HepG2 (cell line): ENCODE measurements around the gene DPEP2NB. TPM values are rescaled to one million over a fixed set of nuclear protein-coding genes. Genes with fewer than 3 reads are reported as not detected.

Experiments used
- FOXK2 ChIP-seq: fragments of 450-650 bp; IDR thresholded peaks from 2 replicates; pipeline ENCODE4 v1.6.1; 2016
- GTF3A ChIP-seq: sonication (generic); formaldehyde crosslinking; conservative IDR thresholded peaks from 2 replicates; pipeline ENCODE4 v1.4.0; 2020; ENCODE audit warnings: mild to moderate bottlenecking, missing genetic modification reagents
- KAT7 ChIP-seq: IDR thresholded peaks from 2 replicates; pipeline ENCODE4 v1.6.1; 2018; ENCODE audit warnings: borderline replicate concordance, missing compliant biosample characterization
- KAT8 ChIP-seq: IDR thresholded peaks from 2 replicates; pipeline ENCODE4 v1.6.1; 2016; ENCODE audit warnings: missing genetic modification reagents, missing compliant biosample characterization
- KDM5A ChIP-seq: fragments of 200-600 bp; sonication (generic); IDR thresholded peaks from 2 replicates; pipeline ENCODE4 v1.7.0; 2018; ENCODE audit warnings: antibody characterized with exemption, mild to moderate bottlenecking, low read length, borderline replicate concordance
- NR2F2 ChIP-seq: IDR thresholded peaks from 2 replicates; pipeline ENCODE4 v1.6.1; 2012; ENCODE audit warnings: low read depth, inconsistent platforms, borderline replicate concordance
- PHF8 ChIP-seq: sonication (generic); formaldehyde crosslinking; IDR thresholded peaks from 2 replicates; pipeline ENCODE4 v1.5.0; 2020; ENCODE audit warnings: missing genetic modification reagents
- PRPF4 ChIP-seq: fragments of 200-400 bp; formaldehyde crosslinking; IDR thresholded peaks from 2 replicates; pipeline ENCODE4 v1.6.1; 2016; ENCODE audit warnings: low read length, low read depth; ENCODE audit not compliant: poor library complexity, severe bottlenecking
- SP1 ChIP-seq, 2 experiments: fragments of 450-650 bp in 1 of 2; sonication (generic) in 1 of 2; formaldehyde crosslinking in 1 of 2; IDR thresholded peaks; 2 replicates each; pipeline versions ENCODE4 v1.4.0 to v1.6.1; 2016 to 2020; ENCODE audit warnings: missing genetic modification reagents in 1 of 2
- TMF1 ChIP-seq: sonication (generic); formaldehyde crosslinking; IDR thresholded peaks from 2 replicates; pipeline ENCODE4 v1.8.1; 2022; ENCODE audit warnings: low read depth, missing genetic modification reagents
- YY1 ChIP-seq: IDR thresholded peaks from 2 replicates; pipeline ENCODE4 v1.6.1; 2011; ENCODE audit warnings: low read length, low read depth, moderate library complexity, mild to moderate bottlenecking; ENCODE audit not compliant: insufficient read depth, insufficient replicate concordance
- ZBTB3 ChIP-seq: sonication (generic); formaldehyde crosslinking; IDR thresholded peaks from 2 replicates; pipeline ENCODE4 v1.4.0; 2020; ENCODE audit warnings: low read depth, mild to moderate bottlenecking, moderate library complexity, missing genetic modification reagents, borderline replicate concordance
- ZFAT ChIP-seq: sonication (generic); formaldehyde crosslinking; conservative IDR thresholded peaks from 2 replicates; pipeline ENCODE4 v1.8.1; 2023; ENCODE audit warnings: missing genetic modification reagents, inconsistent platforms
- ZFY ChIP-seq: sonication (generic); formaldehyde crosslinking; IDR thresholded peaks from 2 replicates; pipeline ENCODE4 v1.4.0; 2020; ENCODE audit warnings: missing genetic modification reagents
- ZNF333 ChIP-seq: sonication (generic); formaldehyde crosslinking; IDR thresholded peaks from 2 replicates; pipeline ENCODE4 v1.4.0; 2020; ENCODE audit warnings: mild to moderate bottlenecking, missing genetic modification reagents, borderline replicate concordance
- ZNF501 ChIP-seq: sonication (generic); formaldehyde crosslinking; IDR thresholded peaks from 2 replicates; pipeline ENCODE4 v1.5.1; 2020; ENCODE audit warnings: mild to moderate bottlenecking, moderate library complexity, missing genetic modification reagents
- ZNF569 ChIP-seq: sonication (generic); formaldehyde crosslinking; IDR thresholded peaks from 2 replicates; pipeline ENCODE4 v1.5.0; 2020; ENCODE audit warnings: mild to moderate bottlenecking, missing genetic modification reagents, moderate library complexity, borderline replicate concordance
- ZNF670 ChIP-seq: sonication (generic); formaldehyde crosslinking; IDR thresholded peaks from 2 replicates; pipeline ENCODE4 v1.8.0; 2022; ENCODE audit warnings: mild to moderate bottlenecking, missing genetic modification reagents, borderline replicate concordance
- ZNF674 ChIP-seq: sonication (generic); formaldehyde crosslinking; IDR thresholded peaks from 2 replicates; pipeline ENCODE4 v1.5.0; 2020; ENCODE audit warnings: low read depth, mild to moderate bottlenecking, missing genetic modification reagents
- ZNF891 ChIP-seq: sonication (generic); formaldehyde crosslinking; IDR thresholded peaks from 2 replicates; pipeline ENCODE4 v1.5.0; 2020; ENCODE audit warnings: mild to moderate bottlenecking, missing genetic modification reagents
- ZSCAN21 ChIP-seq: sonication (generic); formaldehyde crosslinking; IDR thresholded peaks from 2 replicates; pipeline ENCODE4 v1.8.0; 2022; ENCODE audit warnings: mild to moderate bottlenecking, missing genetic modification reagents, moderate library complexity, borderline replicate concordance
- polyA plus RNA-seq, 8 experiments: library from polyadenylated mRNA; depleted of rRNA in 3 of 8; stranded (reverse) in 7 of 8; unstranded in 1 of 8; fragments of >200 nt; fragmentation: Illumina TruSeq in 4 of 8; extraction: Trizol in 4 of 8; gene quantifications; 2 replicates each; pipeline versions ENCODE4 v1.2.1 to v1.2.3, GENCODE V29; 2011 to 2016; ENCODE audit warnings: low read depth in 4 of 8, missing spikeins in 1 of 8, mixed read lengths in 1 of 8; ENCODE audit not compliant: insufficient read depth in 1 of 8
- total RNA-seq, 5 experiments: library from RNA; depleted of rRNA; stranded (reverse); fragments of >200 nt; fragmentation: Illumina TruSeq; extraction: Trizol; gene quantifications; 2 replicates each; pipeline ENCODE4 v1.2.3, GENCODE V29; 2016; ENCODE audit warnings: low read depth in 1 of 5
- TF ChIP-seq, protein P1 (sequence below), 2 experiments: sonication (generic) in 1 of 2; formaldehyde crosslinking in 1 of 2; IDR thresholded peaks; 2 replicates each; pipeline versions ENCODE4 v1.4.0 to v1.6.1; 2018 to 2020; ENCODE audit warnings: missing genetic modification reagents in 2 of 2, borderline replicate concordance in 1 of 2, low read depth in 1 of 2, mild to moderate bottlenecking in 1 of 2, missing biosample characterization in 1 of 2
- TF ChIP-seq, protein P2 (sequence below): IDR thresholded peaks from 2 replicates; pipeline ENCODE4 v1.6.1; 2016; ENCODE audit warnings: low read depth, borderline replicate concordance
- TF ChIP-seq, protein P3 (sequence below): sonication (generic); formaldehyde crosslinking; IDR thresholded peaks from 2 replicates; pipeline ENCODE4 v1.5.1; 2020; ENCODE audit warnings: mild to moderate bottlenecking, missing genetic modification reagents, borderline replicate concordance
- TF ChIP-seq, protein P4 (sequence below): sonication (generic); formaldehyde crosslinking; IDR thresholded peaks from 2 replicates; pipeline ENCODE4 v1.8.1; 2023; ENCODE audit warnings: mild to moderate bottlenecking, inconsistent platforms, moderate library complexity, missing genetic modification reagents, borderline replicate concordance

The DPEP2NB gene
- total and polyA plus RNA-seq, 2 of the 13 experiments (the other 11 are each of a cell fraction or from before 2014, with no cell fraction given), result not detected

DNA sequence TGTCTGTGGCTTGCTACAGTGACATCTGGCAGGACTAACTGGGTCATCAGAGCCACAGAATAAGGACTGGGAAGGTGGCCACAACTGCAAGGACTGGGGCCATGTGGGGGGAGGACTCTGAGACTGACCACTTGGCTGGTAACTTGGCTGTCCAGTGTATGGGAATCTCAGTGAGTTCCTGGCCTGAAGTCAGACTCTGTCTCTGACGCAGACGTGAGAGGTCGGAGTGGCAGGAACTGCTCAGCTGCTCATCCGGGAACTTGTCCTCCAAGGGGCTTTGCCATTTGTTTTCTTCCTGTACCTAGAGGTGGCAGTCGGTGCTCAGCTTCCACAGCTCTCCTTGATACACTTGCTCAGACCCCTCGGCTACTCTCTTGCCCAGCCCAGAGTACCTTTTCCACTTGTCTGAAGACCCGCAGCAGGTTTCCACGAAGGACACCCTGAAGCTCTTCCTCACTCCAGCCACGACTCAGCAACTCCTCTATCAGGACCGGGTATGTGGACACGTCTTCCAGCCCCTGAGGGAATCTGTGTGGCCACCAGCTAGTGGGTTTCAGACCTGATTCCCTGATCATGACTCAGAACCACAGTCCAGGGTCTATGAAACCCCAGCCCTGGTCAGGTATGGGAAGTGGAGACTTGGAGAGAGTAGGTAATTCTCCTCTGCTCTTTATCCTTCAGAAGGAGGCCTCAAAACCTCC, 28.1 kb downstream of the DPEP2NB start (continued):
- TF ChIP-seq, protein P1, sequence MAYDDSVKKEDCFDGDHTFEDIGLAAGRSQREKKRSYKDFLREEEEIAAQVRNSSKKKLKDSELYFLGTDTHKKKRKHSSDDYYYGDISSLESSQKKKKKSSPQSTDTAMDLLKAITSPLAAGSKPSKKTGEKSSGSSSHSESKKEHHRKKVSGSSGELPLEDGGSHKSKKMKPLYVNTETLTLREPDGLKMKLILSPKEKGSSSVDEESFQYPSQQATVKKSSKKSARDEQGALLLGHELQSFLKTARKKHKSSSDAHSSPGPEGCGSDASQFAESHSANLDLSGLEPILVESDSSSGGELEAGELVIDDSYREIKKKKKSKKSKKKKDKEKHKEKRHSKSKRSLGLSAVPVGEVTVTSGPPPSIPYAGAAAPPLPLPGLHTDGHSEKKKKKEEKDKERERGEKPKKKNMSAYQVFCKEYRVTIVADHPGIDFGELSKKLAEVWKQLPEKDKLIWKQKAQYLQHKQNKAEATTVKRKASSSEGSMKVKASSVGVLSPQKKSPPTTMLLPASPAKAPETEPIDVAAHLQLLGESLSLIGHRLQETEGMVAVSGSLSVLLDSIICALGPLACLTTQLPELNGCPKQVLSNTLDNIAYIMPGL (CRISPR knock-in tag; IDR thresholded peaks at IDR 0.05; ENCODE audit: borderline replicate concordance in 1 of 2, low read depth in 1 of 2), result no peak
- TF ChIP-seq ZFAT, result no peak
- TF ChIP-seq KDM5A, result no peak
- TF ChIP-seq FOXK2, result no peak
- TF ChIP-seq, protein P2, sequence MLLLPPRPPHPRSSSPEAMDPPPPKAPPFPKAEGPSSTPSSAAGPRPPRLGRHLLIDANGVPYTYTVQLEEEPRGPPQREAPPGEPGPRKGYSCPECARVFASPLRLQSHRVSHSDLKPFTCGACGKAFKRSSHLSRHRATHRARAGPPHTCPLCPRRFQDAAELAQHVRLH, result no peak
- TF ChIP-seq, protein P3, sequence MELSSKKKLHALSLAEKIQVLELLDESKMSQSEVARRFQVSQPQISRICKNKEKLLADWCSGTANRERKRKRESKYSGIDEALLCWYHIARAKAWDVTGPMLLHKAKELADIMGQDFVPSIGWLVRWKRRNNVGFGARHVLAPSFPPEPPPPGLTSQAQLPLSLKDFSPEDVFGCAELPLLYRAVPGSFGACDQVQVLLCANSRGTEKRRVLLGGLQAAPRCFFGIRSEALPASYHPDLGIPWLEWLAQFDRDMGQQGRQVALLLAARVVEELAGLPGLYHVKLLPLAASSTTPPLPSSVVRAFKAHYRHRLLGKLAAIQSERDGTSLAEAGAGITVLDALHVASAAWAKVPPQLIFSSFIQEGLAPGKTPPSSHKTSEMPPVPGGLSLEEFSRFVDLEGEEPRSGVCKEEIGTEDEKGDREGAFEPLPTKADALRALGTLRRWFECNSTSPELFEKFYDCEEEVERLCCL, result no peak
- no peak for TF ChIP-seq ZNF333 (CRISPR knock-in tag)
- 0 out of 2 replicates have a peak, but pooled peaks have one; percentile 27 for TF ChIP-seq ZNF670
- TF ChIP-seq PRPF4, result no peak
- TF ChIP-seq ZNF569 (CRISPR knock-in tag), result no peak
- no peak for TF ChIP-seq KAT7
- no peak for TF ChIP-seq GTF3A (CRISPR knock-in tag)
- TF ChIP-seq SP1 (IDR thresholded peaks at IDR 0.05), result no peak
- TF ChIP-seq SP1 (CRISPR knock-in tag; IDR thresholded peaks at IDR 0.05), result no peak
- 0 out of 2 replicates have a peak, but pooled peaks have one; percentile 32 for TF ChIP-seq PHF8 (CRISPR knock-in tag)
- no peak for TF ChIP-seq NR2F2
- TF ChIP-seq, protein P4, sequence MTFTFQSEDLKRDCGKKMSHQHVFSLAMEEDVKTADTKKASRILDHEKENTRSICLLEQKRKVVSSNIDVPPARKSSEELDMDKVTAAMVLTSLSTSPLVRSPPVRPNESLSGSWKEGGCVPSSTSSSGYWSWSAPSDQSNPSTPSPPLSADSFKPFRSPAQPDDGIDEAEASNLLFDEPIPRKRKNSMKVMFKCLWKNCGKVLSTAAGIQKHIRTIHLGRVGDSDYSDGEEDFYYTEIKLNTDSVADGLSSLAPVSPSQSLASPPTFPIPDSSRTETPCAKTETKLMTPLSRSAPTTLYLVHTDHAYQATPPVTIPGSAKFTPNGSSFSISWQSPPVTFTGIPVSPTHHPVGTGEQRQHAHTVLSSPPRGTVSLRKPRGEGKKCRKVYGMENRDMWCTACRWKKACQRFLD (CRISPR knock-in tag), result 0 out of 2 replicates have a peak, but pooled peaks have one; percentile 15
- TF ChIP-seq TMF1, result no peak
- TF ChIP-seq ZNF674 (CRISPR knock-in tag), result no peak
- no peak for TF ChIP-seq ZSCAN21 (CRISPR knock-in tag)
- peak; percentile 54; the same call in 1 of the 2 replicates for TF ChIP-seq KAT8
- TF ChIP-seq ZNF891 (CRISPR knock-in tag), result peak; percentile 34; the same call in 1 of the 2 replicates
- TF ChIP-seq ZBTB3 (CRISPR knock-in tag), result no peak
- TF ChIP-seq YY1, result no peak
- TF ChIP-seq ZNF501 (CRISPR knock-in tag), result 0 out of 2 replicates have a peak, but pooled peaks have one; percentile 29
- no peak for TF ChIP-seq ZFY (CRISPR knock-in tag)
